HG03064 (cell line): ENCODE results near the gene CHMP2A.

Experiments used
- ATAC-seq: cut with Tn5 transposase; IDR thresholded peaks from one replicate; pipeline ENCODE4 v1.9.1; 2021; ENCODE audit warnings: low read depth; ENCODE audit not compliant: unreplicated experiment

Gene CHMP2A

GRCh38 chr19:58570770-58571574 lies 16.1 kb upstream of the CHMP2A start:
- no peak for ATAC-seq

- no peak for ATAC-seq
Observed at GRCh38 chr19:58569943-58570670, 15.2 kb upstream of the CHMP2A start.

- ATAC-seq: no peak
Observed at GRCh38 chr19:58569191-58569942, 14.5 kb upstream of the CHMP2A start.

GRCh38 chr19:58568453-58569130 lies 13.7 kb upstream of the CHMP2A start:
- ATAC-seq: no peak

- ATAC-seq: no peak
Observed at GRCh38 chr19:58566989-58567388, 12.1 kb upstream of the CHMP2A start.

- no peak for ATAC-seq
Observed at GRCh38 chr19:58563823-58564222, 8.9 kb upstream of the CHMP2A start.

GRCh38 chr19:58563034-58563573 lies 8.2 kb upstream of the CHMP2A start:
- no peak for ATAC-seq

GRCh38 chr19:58562122-58563033 lies 7.5 kb upstream of the CHMP2A start:
- ATAC-seq: no peak

- no peak for ATAC-seq
Observed at GRCh38 chr19:58561373-58562121, 6.6 kb upstream of the CHMP2A start.

- no peak for ATAC-seq
Observed at GRCh38 chr19:58560921-58561320, 6.0 kb upstream of the CHMP2A start.

- no peak for ATAC-seq
Observed at GRCh38 chr19:58560007-58560887, 5.3 kb upstream of the CHMP2A start.

- no peak for ATAC-seq
Observed at GRCh38 chr19:58559275-58560006, 4.5 kb upstream of the CHMP2A start.

GRCh38 chr19:58558623-58559274 lies 3.8 kb upstream of the CHMP2A start:
- ATAC-seq: peak; percentile 45

- ATAC-seq: peak; percentile 2
Observed at GRCh38 chr19:58558066-58558622, 3.2 kb upstream of the CHMP2A start, which contains the start of gene UBE2M. Gene UBE2M, minus strand, starts transcription at chr19:58558611. Its CDS starts 230 bp downstream, at chr19:58558381.

- ATAC-seq: no peak
Observed at GRCh38 chr19:58557221-58558065, 2.5 kb upstream of the CHMP2A start.
